ENCODE data around the gene USP7.

The USP7 gene

DNA sequence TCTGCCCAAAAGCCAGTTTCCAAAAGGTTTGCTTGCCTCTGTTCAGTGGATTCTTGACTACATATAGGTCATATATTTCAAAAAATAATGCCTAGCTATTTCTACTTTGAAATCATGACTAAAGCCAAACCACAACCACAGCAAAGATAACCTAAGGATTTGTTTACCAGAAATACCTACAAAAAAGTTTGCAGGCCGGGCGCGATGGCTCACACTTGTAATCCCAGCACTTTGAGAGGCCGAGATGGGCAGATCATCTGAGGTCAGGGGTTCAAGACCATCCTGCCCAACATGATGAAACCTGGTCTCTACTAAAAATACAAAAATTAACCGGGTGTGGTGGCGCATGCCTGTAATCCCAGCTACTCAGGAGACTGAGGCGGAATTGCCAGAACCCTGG lies 110.1 kb downstream of the USP7 start:
- Mint-ChIP-seq H3K36me3 (ENCODE audit: low read depth) (peaks cover 55% of the 10 kb centered on the region), H3K27ac (no peak overlapping the region), H3K4me1 (no peaks in the 10 kb centered on the region), H3K4me3 (no peak overlapping the region), H3K9me3 (no peaks in the 10 kb centered on the region), H3K27me3 (ENCODE audit: low read depth) (no peaks in the 10 kb centered on the region)
- TF ChIP-seq, protein P1, sequence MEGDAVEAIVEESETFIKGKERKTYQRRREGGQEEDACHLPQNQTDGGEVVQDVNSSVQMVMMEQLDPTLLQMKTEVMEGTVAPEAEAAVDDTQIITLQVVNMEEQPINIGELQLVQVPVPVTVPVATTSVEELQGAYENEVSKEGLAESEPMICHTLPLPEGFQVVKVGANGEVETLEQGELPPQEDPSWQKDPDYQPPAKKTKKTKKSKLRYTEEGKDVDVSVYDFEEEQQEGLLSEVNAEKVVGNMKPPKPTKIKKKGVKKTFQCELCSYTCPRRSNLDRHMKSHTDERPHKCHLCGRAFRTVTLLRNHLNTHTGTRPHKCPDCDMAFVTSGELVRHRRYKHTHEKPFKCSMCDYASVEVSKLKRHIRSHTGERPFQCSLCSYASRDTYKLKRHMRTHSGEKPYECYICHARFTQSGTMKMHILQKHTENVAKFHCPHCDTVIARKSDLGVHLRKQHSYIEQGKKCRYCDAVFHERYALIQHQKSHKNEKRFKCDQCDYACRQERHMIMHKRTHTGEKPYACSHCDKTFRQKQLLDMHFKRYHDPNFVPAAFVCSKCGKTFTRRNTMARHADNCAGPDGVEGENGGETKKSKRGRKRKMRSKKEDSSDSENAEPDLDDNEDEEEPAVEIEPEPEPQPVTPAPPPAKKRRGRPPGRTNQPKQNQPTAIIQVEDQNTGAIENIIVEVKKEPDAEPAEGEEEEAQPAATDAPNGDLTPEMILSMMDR (IDR thresholded peaks at IDR 0.05; ENCODE audit: unreplicated experiment in 3 of 3): no peak

GRCh38 chr16:8853150-8853549 lies 110.6 kb downstream of the USP7 start:
- Mint-ChIP-seq H3K27me3 (ENCODE audit: low read depth) (no peaks in the 10 kb centered on the region), H3K4me3 (no peak overlapping the region), H3K4me1 (no peaks in the 10 kb centered on the region), H3K36me3 (ENCODE audit: low read depth) (peaks cover 52% of the 10 kb centered on the region), H3K27ac (peak overlapping the region in 2 of 3 experiments; percentile 14 to 41), H3K9me3 (no peaks in the 10 kb centered on the region)
- TF ChIP-seq, protein P1 (IDR thresholded peaks at IDR 0.05; ENCODE audit: unreplicated experiment in 3 of 3): no peak

DNA sequence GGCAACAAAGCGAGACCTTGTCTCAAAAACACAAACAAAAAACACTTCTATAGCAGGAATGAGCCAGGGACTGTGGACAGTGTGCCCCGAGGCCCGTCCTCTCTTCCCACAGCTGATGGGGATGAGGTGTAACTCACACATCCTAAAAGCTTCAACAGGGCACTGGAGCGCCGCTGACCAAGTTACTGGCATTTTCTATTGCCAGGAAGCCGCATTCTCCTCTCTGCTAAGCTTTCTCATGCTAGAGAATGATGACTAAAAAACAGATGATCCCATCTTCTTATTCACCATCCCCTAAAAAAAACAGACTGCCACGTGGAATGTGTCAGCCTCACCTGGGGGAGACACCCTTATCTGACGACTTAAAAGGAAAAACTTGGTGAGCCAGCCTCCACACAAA lies 111.2 kb downstream of the USP7 start:
- no peaks in the 10 kb centered on the region for H3K4me1 Mint-ChIP-seq
- H3K9me3 Mint-ChIP-seq: no peaks in the 10 kb centered on the region
- TF ChIP-seq, protein P1 (IDR thresholded peaks at IDR 0.05; ENCODE audit: unreplicated experiment in 3 of 3): no peak
- no peak overlapping the region for H3K4me3 Mint-ChIP-seq
- no peaks in the 10 kb centered on the region for H3K27me3 Mint-ChIP-seq (ENCODE audit: low read depth)
- H3K27ac Mint-ChIP-seq: peak overlapping the region in 1 of 3 experiments; percentile 41
- peaks cover 47% of the 10 kb centered on the region for H3K36me3 Mint-ChIP-seq (ENCODE audit: low read depth)

DNA sequence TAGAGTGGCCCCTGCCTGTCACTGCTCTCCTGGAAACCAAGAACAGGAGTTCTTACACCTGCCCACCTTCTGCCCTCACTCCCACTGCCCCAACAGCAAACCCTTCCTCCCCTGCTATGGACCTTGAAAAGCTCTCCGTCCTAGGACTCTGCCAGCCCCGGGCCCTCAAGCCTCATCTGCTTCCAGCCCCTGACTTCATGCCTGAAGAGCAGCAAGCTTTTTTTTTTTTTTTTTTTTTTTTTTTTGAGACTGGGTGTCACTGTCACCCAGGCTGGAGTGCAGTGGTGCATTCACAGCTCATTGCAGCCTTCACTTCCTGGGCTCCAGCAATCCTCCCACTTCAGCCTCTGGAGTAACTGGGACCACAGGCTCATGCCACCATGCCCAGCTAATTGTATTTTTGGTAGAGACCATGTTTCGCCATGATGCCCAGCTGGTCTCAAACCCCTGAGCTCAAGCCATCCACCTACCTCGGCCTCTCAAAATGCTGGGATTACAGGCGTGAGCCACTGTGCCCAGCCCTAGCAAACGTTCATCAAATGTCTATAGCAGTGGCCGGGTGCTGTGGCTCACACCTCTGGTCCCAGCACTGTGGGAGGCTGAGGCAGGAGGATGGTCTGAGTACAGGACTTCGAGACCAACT lies 111.8 kb downstream of the USP7 start:
- H3K4me3 Mint-ChIP-seq: no peak overlapping the region

GRCh38 chr16:8850279-8850885 lies 113.3 kb downstream of the USP7 start:
- no peaks in the 10 kb centered on the region for H3K9me3 Mint-ChIP-seq
- H3K27ac Mint-ChIP-seq: no peak overlapping the region
- H3K4me1 Mint-ChIP-seq: no peaks in the 10 kb centered on the region
- TF ChIP-seq, protein P1 (IDR thresholded peaks at IDR 0.05; ENCODE audit: unreplicated experiment in 3 of 3): no peak
- H3K27me3 Mint-ChIP-seq (ENCODE audit: low read depth): no peaks in the 10 kb centered on the region
- no peak overlapping the region for H3K4me3 Mint-ChIP-seq
- H3K36me3 Mint-ChIP-seq (ENCODE audit: low read depth): peaks cover 39% of the 10 kb centered on the region

More for the DNA sequence above, 111.8 kb downstream of the USP7 start:
- H3K36me3 Mint-ChIP-seq (ENCODE audit: low read depth): peaks cover 44% of the 10 kb centered on the region
- H3K27ac Mint-ChIP-seq: peak overlapping the region in 1 of 3 experiments; percentile 18
- H3K9me3 Mint-ChIP-seq: no peaks in the 10 kb centered on the region
- TF ChIP-seq, protein P1 (IDR thresholded peaks at IDR 0.05; ENCODE audit: unreplicated experiment in 3 of 3): no peak
- no peaks in the 10 kb centered on the region for H3K27me3 Mint-ChIP-seq (ENCODE audit: low read depth)
- no peaks in the 10 kb centered on the region for H3K4me1 Mint-ChIP-seq
